ENCODE measurements around the gene NOVA2. TPM values are rescaled to one million over a fixed set of nuclear protein-coding genes. Genes with fewer than 3 reads are reported as not detected.

Gene NOVA2
- total and polyA plus RNA-seq, 9 of the 15 experiments (the other 6 are each of a cell fraction or from before 2014, with no cell fraction given), result not detected

DNA sequence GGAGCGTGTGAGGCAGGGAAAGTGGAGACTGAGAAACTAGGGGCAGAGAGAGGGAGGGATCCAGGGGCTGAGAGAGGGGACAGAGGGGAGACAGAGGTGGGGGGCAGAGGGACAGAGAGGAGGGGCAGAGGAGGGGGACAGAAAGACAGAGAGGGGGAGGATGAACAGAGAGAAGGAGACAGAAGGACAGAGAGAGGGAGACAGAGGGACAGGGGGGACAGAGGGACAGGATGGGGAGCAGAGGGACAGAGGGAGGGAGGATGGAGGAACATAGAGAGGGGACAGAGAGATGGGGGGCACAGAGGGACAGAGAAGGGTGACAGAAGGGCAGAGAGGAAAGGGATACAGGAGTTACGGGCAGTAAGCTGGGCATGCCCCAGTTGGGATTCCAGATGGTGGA is 44.4 kb downstream of the NOVA2 start:
- Histone ChIP-seq H3K9ac (ENCODE audit: insufficient read depth in 1 of 2, low read depth in 2 of 2, low read length in 2 of 2) (no peak overlapping the region), H3K27ac (ENCODE audit: extremely low read depth, low read depth, low read length) (no peak overlapping the region), H3K36me3 (ENCODE audit: control insufficient read depth, insufficient read depth, low read length) (no peaks in the 10 kb centered on the region), H4K20me1 (replicated peaks; ENCODE audit: control insufficient read depth, insufficient read depth, low read length) (no peaks in the 10 kb centered on the region), H3K9me1 (ENCODE audit: control insufficient read depth, insufficient read depth, low read length) (no peaks in the 10 kb centered on the region), H3K79me2 (ENCODE audit: control insufficient read depth, insufficient read depth, low read length) (no peaks in the 10 kb centered on the region), H3K4me2 (ENCODE audit: insufficient read depth, low read length) (no peak overlapping the region), H3K4me3 (no peak overlapping the region), H3K27me3 (ENCODE audit: control insufficient read depth in 2 of 2, insufficient read depth in 2 of 2, low read length in 2 of 2) (peaks cover 6 to 23% of the 10 kb centered on the region in 2 experiments; a peak in 4 of 5 replicates), H2AFZ (ENCODE audit: low read depth, low read length) (no peak overlapping the region), H3K9me3 (replicated peaks; ENCODE audit: control insufficient read depth, insufficient read depth, low read depth, low read length) (no peaks in the 10 kb centered on the region), H3K4me1 (replicated peaks in 1 of 2; ENCODE audit: control insufficient read depth in 2 of 2, insufficient read depth in 2 of 2, low read length in 2 of 2) (peaks cover 2 to 15% of the 10 kb centered on the region in 2 experiments; a peak in 3 of 5 replicates)
- in situ Hi-C loops (cut with MboI) (no loop called here), intact Hi-C loops (cut with micrococcal nuclease) (no loop called here)
- no peak for ATAC-seq
- DNase-seq (ENCODE audit: extremely low read depth in 1 of 4, low spot score in 3 of 4), result no peak
- CTCF ChIA-PET (ENCODE audit: low intra/inter-chr PET ratio), result no interaction called here
- WGBS (ENCODE audit: insufficient coverage, low coverage, missing lambda C conversion rate), result 40% methylated on average over 2 of the region's 2 CpGs
- FAIRE-seq, result no peak
- POLR2A ChIA-PET, result no interaction called here
- no TSS peak for BruUV-seq (replicated peaks)
- no peak for TF ChIP-seq BACH1 (tag; IDR thresholded peaks at IDR 0.05)
- no peak for TF ChIP-seq ZBTB1 (CRISPR knock-in tag; IDR thresholded peaks at IDR 0.05; ENCODE audit: borderline replicate concordance, low read depth)
- TF ChIP-seq HCFC1 (IDR thresholded peaks at IDR 0.05; ENCODE audit: low read depth, low read length), result no peak
- TF ChIP-seq BHLHE40 (IDR thresholded peaks at IDR 0.05; ENCODE audit: low read length), result no peak
- TF ChIP-seq CBFA2T2 (conservative IDR thresholded peaks at IDR 0.05), result no peak
- TF ChIP-seq, protein P1, sequence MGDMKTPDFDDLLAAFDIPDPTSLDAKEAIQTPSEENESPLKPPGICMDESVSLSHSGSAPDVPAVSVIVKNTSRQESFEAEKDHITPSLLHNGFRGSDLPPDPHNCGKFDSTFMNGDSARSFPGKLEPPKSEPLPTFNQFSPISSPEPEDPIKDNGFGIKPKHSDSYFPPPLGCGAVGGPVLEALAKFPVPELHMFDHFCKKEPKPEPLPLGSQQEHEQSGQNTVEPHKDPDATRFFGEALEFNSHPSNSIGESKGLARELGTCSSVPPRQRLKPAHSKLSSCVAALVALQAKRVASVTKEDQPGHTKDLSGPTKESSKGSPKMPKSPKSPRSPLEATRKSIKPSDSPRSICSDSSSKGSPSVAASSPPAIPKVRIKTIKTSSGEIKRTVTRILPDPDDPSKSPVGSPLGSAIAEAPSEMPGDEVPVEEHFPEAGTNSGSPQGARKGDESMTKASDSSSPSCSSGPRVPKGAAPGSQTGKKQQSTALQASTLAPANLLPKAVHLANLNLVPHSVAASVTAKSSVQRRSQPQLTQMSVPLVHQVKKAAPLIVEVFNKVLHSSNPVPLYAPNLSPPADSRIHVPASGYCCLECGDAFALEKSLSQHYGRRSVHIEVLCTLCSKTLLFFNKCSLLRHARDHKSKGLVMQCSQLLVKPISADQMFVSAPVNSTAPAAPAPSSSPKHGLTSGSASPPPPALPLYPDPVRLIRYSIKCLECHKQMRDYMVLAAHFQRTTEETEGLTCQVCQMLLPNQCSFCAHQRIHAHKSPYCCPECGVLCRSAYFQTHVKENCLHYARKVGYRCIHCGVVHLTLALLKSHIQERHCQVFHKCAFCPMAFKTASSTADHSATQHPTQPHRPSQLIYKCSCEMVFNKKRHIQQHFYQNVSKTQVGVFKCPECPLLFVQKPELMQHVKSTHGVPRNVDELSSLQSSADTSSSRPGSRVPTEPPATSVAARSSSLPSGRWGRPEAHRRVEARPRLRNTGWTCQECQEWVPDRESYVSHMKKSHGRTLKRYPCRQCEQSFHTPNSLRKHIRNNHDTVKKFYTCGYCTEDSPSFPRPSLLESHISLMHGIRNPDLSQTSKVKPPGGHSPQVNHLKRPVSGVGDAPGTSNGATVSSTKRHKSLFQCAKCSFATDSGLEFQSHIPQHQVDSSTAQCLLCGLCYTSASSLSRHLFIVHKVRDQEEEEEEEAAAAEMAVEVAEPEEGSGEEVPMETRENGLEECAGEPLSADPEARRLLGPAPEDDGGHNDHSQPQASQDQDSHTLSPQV (IDR thresholded peaks at IDR 0.05), result no peak
- no peak for TF ChIP-seq ZBTB33 (CRISPR knock-in tag; IDR thresholded peaks at IDR 0.05)
- no peak for TF ChIP-seq SRSF3 (IDR thresholded peaks at IDR 0.05; ENCODE audit: insufficient read depth, low read length)
- TF ChIP-seq CBX3 (IDR thresholded peaks at IDR 0.05; ENCODE audit: borderline replicate concordance in 1 of 2, low read length in 2 of 2), result no peak
